ENCODE measurements around the gene PLCB1.

The PLCB1 gene

DNA sequence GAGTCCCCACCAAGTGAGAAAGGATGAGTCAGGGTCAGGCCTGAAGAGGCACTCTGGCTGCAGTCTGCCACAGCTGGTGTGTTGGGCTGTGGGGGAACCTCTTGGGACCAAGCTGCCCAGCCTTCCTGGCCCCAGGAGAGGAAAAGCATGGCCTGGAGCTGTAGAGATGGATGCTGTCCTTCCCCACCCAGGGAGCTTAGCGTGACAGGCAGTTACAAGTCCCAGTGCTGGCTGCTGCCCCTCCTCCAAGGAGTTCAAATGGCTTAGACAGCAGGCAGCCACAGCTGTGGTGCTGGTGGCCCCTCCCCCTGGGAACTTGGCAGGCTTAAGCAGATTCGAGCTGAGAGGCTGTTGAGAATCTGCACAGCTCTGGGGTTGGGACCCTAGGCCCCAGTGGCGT lies 253.2 kb downstream of the PLCB1 start:
- no peak for DNase-seq

DNA sequence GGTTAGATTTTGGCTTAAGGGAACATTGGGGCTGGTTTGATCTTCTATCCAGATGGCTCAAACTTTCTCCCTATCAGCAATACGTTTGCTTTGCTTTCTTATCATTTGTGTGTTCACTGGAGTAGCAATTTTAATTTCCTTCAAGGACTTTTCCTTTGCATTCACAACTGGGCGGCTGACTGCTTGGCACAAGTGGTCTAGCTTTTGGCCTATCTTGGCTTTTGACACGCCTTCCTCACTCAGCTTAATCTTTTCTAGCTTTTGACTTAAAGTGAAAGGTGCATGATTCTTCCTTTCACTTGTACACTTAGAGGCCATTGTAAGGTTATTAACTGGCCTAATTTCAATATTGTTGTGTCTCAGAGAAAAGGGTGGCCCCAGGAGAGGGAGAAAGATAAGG lies 254.9 kb downstream of the PLCB1 start:
- DNase-seq = no peak

DNA sequence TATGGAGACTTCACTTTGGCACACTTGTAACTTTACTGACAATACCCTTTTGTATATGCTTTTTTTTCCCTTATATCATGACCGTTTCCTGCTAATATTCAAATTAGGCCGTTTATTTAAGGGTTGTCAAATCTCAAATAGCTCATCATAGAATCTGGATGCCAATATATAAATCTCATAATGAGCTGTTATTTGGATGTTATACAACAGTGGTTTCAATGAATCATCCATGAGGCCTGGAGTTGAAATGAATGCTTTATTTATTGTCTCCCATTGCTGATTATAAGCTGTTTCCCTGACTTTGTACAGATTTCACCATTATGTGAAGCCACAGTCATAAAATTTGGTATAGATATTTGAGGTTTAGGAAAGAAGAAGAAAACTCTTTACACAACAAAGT lies 256.1 kb downstream of the PLCB1 start:
- DNase-seq = no peak

DNA sequence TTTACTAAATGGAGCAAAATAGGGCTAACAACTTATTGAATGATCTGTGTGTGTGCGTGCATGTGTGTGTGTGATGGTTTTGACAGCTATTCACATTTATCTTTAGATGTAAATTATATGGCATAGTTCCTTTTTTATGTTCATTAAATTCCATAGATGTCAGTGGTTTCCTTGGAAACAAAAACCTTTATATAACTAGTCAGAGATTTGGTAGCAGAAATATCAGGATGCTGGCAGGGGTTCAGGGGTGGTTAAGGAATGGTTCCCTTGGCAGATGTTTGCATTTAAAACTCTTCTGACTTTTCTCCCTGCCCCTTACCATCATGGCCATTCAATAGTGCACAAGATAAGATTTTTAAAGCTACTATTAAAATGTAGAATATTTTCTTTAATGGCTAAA lies 256.6 kb downstream of the PLCB1 start:
- no peak for DNase-seq

DNA sequence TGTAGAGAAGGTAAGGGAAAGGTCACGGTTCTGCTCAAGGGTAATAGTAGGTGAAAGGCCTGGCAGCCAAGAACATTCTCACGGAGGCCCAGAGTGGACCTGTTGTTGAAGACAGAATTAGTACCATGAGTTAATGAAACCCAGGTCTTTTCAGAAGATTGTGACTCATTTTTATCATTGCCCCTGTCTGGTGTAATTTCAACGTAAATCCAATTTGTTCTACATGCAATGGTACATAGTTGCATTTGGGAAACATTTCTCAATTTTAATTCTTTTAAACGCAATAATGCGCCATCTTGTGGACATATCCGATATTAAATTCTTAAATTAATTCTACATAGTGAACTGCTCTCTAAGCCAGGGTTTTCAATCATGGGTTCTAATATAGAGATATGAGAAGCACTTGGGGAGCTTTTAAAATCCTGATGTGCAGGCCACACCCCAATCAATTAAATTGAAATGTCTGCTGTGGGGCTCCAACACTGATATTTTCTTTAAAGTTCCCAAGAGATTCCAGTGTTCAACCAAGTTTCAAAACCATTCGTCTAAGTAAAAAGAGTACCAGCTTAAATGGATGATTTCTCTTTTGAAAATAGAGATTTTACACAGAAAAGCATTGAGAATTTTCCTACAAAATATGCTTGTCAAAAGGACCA lies 257.4 kb downstream of the PLCB1 start:
- DNase-seq = peak; percentile 8

DNA sequence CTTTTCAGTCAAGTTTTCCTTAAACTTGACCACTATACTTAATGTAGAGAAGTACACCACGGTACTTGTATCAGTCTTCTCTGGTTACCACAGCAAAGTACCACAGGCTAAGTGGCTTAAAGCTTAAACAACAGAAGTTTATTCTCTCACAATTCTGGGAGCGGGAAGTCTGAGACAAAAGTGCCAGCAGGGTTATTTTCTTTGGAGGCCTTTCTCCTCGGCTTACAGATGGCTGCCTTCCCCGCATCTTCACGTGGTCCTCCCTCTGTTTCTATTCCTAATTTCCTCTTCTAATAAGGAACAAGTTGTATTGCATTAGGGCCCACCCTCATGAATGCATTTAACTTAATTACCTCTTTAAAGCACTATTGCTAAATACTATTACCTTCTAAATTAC lies 258.0 kb downstream of the PLCB1 start:
- no peak for DNase-seq

DNA sequence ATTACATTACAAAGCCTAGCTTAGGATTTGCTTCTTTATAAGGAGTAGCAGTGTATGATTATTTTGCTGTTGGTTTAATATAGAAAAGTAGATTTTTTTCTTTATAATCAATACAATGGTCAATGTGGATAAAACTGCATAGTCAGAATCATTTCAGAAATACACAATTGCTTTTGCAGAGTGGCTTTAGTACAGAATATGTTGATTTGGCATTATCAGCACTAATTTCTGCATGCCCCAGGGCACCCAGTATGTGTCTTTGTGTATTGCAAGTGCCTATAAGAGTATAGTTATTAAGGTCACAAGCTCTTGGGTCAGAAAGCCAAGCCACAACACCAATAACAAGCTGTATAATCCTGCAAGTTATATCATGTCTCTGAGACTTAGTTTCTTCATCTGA lies 258.4 kb downstream of the PLCB1 start:
- DNase-seq = no peak

DNA sequence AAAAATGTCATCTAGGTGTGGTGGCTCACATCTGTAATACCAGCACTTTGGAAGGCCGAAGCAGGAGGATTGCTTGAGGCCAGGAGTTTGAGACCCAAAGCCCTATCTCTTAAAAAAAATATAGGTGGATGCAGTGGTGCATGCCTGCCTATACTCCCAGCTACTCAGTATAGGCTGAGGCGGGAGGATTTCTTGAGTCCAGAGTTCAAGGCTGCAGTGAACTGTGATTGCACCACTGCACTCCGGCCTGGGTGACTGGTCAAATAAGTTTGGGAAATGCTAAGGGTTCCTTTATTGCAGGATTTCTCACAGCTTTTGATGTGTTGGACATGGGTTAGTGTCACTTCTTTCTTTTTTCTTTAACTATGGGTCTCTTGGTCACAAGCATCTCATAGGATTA lies 261.3 kb downstream of the PLCB1 start:
- DNase-seq = no peak

DNA sequence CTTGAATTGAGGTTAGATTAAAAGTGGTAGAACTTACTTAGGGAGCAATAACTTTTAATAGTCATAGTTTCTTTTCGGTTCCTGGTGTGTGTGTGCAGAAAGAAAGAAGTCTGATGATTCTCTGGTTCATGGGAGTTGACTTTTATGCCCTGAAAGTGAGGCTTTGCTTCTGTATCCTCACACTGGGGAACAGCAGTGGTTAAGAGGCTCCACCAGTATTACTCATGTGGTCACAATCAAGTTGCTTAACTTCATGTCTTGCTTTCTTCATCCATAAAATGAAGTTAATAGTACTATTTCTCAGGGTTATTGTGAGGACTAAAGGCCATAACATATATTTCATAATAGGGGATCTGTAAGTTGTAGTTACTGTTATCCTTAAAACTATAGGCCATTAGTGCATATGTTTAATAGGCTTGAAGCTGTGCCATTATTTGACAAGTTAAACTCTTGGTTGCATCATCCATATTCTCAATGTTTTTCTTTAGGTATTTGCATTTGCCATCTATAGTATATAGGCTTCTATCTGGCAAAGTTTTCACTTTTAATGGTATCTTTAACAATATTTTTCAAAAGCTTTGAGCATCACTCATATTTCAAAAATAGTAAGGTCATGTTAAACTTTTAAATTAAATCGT lies 262.4 kb downstream of the PLCB1 start:
- no peak for DNase-seq

DNA sequence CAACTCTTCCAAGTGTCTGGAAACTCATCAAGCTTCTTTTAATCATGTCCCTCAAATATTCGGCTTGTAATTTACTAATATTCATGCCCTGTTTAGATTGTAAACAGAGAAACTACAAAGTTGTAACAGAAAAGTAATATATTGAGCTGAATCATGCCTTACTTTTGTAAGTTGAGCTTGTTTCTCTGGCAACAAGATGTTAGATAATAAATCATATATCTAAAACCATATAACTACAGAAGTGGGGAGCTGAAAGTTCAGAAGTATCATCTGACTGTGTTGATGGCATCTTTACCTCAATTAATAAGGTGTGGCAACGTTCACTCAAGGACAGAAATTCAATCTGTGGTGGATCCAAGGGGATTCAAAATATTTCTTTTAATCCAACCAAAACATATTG lies 263.9 kb downstream of the PLCB1 start:
- no peak for DNase-seq

DNA sequence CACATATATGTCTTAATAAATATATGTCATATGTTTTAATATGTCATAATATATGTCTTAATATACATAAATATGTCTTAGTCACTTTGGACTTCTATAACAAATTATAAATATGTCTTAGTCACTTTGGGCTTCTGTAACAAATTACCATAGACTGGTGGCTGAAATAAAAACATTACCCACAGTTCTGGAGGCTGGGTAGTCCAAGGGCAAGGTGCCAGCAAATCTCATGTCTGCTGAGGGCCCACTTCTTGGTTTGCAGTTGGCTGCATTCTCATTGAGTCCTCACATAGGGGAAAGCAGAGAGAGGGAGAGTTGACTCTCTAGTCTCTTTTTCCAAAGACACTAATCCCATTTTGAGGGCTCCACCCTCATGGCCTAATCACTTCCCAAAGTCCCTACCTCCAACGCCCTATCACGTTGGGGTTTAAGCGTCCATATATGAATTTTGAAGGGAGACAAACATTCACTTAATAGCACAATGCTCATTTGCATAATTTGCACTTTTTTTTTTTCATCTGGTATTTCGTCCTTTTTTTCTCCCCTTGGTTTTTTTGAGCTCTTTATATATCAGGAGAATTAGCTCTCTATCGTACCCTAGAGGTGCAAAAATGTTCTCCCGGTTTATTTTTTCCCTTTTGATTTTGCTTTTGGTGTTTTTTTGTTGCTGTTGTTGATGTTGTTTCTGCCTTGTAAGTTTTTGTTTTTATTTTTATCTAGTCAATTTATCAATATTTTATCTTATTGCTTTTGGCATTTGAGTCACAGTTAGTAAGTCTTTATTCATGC lies 266.4 kb downstream of the PLCB1 start:
- no peak for DNase-seq

DNA sequence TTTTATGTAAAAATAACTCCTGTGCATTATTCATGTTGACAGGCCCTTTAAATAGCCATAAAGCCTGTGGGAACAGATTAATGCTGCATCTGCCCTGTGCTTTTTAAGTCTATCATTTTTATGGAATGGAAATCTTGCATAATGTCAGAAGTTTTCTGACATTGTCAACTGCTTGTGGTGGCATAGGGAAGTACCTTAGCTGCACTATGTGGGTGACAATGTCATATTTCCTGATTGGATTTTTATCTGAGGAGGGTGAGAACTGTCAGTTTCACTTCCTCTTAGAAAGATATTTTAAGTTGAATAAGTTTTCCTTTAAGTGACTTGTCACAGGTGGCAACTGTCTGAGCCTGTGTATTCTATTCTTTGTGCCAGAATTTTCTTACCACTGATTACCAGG lies 267.9 kb downstream of the PLCB1 start:
- no peak for DNase-seq

DNA sequence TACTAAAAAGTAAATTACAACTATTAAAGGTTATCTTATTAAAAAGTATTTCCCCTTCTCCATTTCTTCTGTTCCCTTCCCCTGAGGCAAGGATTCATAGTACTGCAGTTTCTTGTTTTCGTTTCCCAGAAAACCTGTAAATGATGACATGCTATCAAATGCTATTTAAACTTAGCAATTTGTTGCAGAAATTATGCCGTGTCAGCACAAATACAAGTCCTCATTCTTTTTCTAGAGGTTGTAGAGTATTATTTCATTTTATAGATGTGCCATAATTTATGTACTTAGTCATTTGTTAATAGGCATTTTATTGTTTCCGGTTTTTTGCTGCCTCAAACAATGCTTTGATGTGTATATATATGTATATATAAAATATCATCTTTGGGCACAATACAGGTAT lies 268.4 kb downstream of the PLCB1 start:
- no peak for DNase-seq

DNA sequence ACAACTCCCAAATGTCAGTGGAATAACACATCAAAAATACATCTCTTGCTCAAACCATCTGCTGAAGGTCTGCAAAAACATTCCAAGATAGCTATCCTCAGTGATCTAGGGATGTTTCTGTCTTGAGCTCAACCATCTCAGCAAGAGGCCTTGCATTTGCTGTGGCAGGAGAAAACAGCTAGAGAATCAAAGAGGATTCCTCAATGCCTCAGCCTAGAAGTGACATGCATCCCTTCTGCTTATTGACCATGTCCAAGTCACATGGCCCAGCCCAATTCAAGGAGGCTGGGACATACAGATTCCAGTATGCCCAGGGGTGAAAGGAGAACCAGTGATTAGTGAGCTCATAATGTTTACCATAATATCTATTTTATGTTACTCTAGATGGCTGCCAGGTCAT lies 269.5 kb downstream of the PLCB1 start:
- DNase-seq = no peak

DNA sequence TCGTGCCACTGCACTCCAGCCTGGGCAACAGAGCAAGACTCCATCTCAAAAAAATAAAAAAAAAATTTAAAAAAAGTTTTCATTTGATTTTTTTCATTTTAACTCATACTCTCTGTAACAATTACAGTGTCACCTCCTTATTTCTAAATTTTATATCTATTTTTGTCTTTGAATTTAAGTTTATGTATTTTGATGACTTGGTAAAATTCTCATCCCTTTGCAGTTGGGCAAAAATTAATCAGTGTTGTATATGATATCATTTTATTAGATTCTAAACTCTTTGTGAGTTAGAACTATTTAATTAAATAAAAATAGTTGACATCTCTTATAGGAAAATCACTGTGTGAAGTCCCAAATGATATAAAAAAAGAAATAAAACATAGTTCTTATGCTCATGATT lies 270.7 kb downstream of the PLCB1 start:
- no peak for DNase-seq

DNA sequence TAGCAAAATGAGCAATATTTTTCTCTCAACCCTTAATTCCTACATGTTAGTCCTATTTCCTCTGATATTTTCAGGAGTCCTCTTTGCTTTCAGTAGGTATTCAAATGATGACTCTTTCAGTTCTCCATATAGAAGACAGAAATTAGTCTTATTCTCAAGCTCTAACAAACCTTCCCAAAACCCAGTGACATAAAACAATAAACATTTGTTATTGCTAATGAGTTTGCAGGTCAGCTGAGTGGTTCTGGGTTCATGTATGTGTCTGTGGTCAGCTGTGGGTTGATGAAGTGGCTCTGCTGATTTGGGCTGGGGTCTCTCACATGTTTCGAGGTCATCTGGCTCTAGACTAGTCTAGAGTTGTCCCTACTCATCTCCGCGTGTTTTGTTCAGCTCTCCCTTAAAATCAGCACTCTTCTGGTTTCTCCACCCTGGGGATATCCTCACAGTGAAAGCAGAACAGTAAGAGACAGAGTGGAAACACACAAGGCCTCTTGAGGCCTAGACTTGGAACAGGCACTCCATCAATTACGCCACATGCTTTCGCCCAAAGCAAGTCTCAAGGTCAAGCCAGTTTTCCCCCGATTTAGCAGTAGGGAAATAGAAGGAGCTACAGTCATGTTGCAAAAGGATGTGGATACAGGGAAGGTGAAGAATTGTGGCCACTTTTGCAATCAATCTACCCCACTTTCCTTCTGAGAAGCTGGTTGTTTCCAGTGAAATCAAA lies 273.0 kb downstream of the PLCB1 start:
- DNase-seq = no peak

DNA sequence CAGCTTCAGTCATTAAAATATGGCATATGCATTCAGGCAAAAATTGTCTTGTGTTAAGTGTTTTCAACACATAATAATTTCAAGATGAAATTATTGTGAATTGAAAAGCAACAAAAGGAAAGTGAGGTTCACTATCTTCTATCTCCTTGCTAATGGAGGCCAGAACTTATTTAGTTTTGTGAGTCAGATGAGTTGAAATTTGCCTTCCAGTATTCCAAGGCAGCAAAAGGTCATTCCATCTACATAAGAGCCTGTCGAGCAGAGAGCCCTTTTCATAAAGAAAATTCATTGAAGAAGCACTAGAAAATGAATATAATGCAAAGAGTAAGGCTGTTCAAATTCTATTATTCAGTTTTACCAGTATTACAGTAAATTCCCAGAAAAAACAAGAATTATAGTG lies 274.3 kb downstream of the PLCB1 start:
- DNase-seq = no peak

DNA sequence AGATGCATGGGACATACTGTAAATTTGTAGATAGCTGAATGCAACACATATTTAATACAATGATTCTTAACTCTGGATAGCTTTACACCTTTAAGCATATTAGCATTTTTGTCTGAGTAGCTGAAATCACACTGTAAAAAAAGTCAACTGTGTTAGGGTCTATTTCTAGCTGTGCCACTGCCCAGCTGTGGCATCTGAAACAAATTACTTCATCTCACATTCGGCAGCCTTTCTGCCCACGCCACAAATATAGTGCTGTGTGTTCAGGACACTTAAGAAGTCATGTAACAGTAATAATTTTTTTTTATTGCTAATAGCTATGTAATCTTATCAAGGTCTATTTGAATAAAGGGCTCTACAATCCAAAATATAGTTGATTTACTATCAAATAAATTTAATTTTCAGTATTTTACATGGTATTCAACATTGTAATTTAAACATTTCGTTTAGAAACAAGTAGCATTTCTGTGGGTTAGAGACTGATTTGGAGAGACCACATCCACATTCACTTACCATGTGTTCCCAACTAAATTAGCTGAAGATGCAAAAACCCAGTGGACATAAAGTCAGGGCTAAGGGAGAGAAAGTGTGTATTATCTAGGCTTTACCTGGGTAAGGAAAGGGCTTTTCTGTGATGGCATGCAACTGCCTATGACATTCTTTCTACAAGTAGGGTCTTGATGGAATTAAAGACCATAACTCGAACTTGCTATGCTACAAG lies 276.7 kb downstream of the PLCB1 start:
- no peak for DNase-seq

DNA sequence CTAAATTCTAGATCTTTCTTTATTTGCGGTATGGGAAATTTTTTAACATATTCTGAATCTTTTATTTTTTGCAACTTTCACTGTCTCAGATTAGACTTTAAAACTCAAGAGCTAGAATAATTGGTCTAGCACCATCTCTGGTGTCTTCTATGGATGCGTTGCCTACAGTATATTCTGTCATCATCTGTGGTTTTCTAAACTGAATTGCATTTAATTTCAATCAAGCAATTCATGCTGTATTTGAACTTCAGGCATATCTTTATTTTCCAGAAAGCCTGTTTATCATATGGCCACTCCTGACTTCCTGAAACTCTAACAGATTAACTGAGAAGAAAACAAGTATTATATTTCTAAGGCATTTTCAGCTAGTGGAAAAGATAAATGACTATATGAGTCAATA lies 281.6 kb downstream of the PLCB1 start:
- no peak for DNase-seq

DNA sequence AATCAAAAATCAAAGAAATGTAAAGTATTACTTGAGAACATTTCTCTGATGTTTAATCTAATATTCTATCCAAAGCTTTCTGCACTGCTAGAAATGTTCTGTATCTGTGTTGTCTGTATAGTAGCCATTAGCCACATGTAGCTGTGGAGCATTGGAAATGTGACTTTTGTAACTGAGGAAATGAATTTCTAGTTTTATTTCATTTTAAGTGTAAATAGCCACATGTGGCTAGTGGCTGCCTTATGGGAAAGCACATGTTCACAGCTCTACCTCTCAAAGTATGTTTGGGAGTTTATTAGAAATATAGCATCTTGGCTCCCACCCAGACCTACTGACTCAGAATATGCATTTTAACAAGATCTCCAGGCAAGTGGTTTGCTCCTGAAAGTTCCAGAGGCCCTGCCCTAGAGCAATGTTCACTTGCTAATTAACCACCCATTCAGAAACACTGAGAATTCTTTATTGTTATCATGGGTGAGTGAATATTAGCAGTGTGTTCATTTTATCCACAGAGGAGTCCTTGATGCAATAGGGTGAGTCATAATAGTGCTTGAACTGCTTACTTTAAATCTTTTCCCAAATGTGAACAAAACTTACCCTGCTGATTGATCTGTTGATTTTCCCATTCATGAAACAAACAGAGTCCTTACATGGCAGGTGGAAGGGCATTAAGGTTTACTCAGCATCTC lies 282.7 kb downstream of the PLCB1 start:
- peak; percentile 92 for DNase-seq

DNA sequence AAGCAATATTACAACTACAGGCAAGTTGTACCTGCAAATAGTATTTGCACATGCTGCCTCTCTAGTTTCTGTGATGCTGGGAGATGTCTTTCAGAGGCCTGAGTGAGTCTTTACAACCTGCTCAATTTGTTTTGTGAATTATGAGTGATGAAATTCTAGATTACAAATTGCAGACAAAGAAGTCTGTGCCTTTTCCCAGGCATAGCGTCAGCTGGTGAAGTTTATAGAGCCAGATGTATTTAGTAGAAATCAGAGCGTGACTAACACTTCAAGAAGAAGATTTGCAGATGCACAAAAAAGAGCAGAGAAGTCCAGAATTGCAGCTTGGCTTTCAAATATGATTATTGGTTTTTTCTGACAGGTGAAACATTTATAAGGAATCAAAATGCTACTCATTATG lies 289.9 kb downstream of the PLCB1 start:
- no peak for DNase-seq

DNA sequence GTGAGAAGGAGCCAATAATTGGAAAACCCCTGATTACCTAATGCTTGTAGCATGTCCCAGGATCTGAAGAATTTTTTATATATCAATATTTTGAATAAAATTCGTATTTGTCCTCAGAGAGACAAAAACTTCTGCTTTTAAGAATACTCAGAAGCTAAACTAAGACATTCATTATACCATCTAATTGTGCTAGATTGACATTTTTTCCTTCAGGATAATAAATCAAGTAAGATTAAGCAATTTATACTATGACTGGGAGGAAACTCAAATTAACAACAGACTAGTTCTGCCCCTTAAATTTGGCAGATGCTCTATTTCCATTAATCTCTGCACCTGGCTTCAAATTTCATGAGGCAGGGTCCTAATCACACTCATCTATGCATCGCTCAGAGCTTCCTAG lies 291.4 kb downstream of the PLCB1 start:
- DNase-seq = no peak
